ENCODE data around the gene TTC28.

DNA sequence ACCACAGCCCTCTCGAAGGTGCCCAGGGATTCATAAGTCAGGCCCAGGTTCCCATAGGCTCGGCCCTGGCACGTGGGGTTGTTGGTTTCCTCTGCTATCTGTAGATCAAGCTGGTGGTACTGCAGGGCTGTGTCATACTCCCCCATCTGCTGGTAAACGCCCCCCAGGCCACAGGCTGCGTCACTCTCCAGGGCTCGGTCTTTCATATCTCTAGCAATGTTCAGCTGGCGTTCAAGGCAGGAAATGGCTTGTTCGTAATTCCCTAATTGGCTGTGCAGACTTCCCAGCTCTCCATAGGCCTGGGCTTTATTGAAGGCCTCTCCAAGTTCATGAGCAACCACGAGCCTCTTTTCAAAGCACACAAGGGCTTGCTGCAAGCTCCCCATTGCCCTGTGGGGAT, 574.2 kb downstream of the TTC28 start:
- TF ChIP-seq, protein P1, sequence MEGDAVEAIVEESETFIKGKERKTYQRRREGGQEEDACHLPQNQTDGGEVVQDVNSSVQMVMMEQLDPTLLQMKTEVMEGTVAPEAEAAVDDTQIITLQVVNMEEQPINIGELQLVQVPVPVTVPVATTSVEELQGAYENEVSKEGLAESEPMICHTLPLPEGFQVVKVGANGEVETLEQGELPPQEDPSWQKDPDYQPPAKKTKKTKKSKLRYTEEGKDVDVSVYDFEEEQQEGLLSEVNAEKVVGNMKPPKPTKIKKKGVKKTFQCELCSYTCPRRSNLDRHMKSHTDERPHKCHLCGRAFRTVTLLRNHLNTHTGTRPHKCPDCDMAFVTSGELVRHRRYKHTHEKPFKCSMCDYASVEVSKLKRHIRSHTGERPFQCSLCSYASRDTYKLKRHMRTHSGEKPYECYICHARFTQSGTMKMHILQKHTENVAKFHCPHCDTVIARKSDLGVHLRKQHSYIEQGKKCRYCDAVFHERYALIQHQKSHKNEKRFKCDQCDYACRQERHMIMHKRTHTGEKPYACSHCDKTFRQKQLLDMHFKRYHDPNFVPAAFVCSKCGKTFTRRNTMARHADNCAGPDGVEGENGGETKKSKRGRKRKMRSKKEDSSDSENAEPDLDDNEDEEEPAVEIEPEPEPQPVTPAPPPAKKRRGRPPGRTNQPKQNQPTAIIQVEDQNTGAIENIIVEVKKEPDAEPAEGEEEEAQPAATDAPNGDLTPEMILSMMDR (conservative IDR thresholded peaks at IDR 0.05; ENCODE audit: low read length): no peak
- TF ChIP-seq EZH2phosphoT487 (IDR thresholded peaks at IDR 0.05; ENCODE audit: borderline replicate concordance): no peak

Data from Loucy (cell line).